ENCODE results near the gene RAB31. TPM values are rescaled to one million over a fixed set of nuclear protein-coding genes. Genes with fewer than 3 reads are reported as not detected.
A peak's percentile ranks its signal among the peaks of the same experiment; 100 is the strongest.

Gene RAB31
- polyA plus RNA-seq, 1 donor (not counting 4 experiments of a cell fraction or from before 2014, with no cell fraction given) = 47.0 TPM

- TF ChIP-seq EZH2 (IDR thresholded peaks at IDR 0.05; ENCODE audit: low read length) (no peak), CTCF (optimal IDR thresholded peaks at IDR 0.05 in 1 of 3, IDR thresholded peaks at IDR 0.05 in 1 of 3, conservative IDR thresholded peaks at IDR 0.05 in 1 of 3; ENCODE audit: extremely low read depth in 1 of 3, insufficient read depth in 2 of 3, low read length in 3 of 3) (no peak)
- no peak overlapping the region for H3K4me2 ChIP-seq (ENCODE audit: control insufficient read depth, extremely low read depth, insufficient read depth, low read depth, low read length)
- no peaks in the 10 kb centered on the region for H3K36me3 ChIP-seq (ENCODE audit: control insufficient read depth in 2 of 2, extremely low read depth in 1 of 2, insufficient read depth in 2 of 2, low read length in 2 of 2)
- H3K4me3 ChIP-seq (ENCODE audit: control insufficient read depth in 2 of 3, extremely low read depth in 1 of 3, insufficient read depth in 2 of 3, low read depth in 1 of 3, low read length in 3 of 3) = no peak overlapping the region
- H3K79me2 ChIP-seq (ENCODE audit: control insufficient read depth, insufficient read depth, low read length) = peaks cover 6% of the 10 kb centered on the region
- peaks cover 46% of the 10 kb centered on the region for H3K4me1 ChIP-seq (ENCODE audit: control insufficient read depth, extremely low read depth, insufficient read depth, low read length)
- no peaks in the 10 kb centered on the region for H3K9me1 ChIP-seq (ENCODE audit: control insufficient read depth, extremely low read depth, insufficient read depth, low read length)
- dilution Hi-C loops (cut with MboI; ENCODE audit: extremely low pct_ligation_motif_present, low sequenced_read_pairs) = no loop called here
- H4K20me1 ChIP-seq (ENCODE audit: control insufficient read depth, extremely low read depth, insufficient read depth, low read length) = no peaks in the 10 kb centered on the region
- no peaks in the 10 kb centered on the region for H3K9me3 ChIP-seq (ENCODE audit: control insufficient read depth, low read depth, low read length)
- H2AFZ ChIP-seq (ENCODE audit: control insufficient read depth, low read length) = no peak overlapping the region
- no peak for DNase-seq (ENCODE audit: low read depth, low spot score)
- no peaks in the 10 kb centered on the region for H3K27me3 ChIP-seq (ENCODE audit: control insufficient read depth, extremely low read depth, insufficient read depth, low read length)
- no peak overlapping the region for H3K27ac ChIP-seq (ENCODE audit: control insufficient read depth, insufficient read depth, low read length)
- H3K9ac ChIP-seq (ENCODE audit: control insufficient read depth, extremely low read depth, insufficient read depth, low read length) = no peak overlapping the region
- no peak for FAIRE-seq
Measured at GRCh38 chr18:9832871-9833270, 124.8 kb downstream of the RAB31 start.

- DNase-seq (ENCODE audit: low read depth, low spot score) (no peak), FAIRE-seq (no peak)
- H3K9me3 ChIP-seq (ENCODE audit: control insufficient read depth, low read depth, low read length) = no peaks in the 10 kb centered on the region
- dilution Hi-C loops (cut with MboI; ENCODE audit: extremely low pct_ligation_motif_present, low sequenced_read_pairs) = no loop called here
- peak overlapping the region in 1 of 3 experiments; percentile 44 for H3K4me3 ChIP-seq (ENCODE audit: control insufficient read depth in 2 of 3, extremely low read depth in 1 of 3, insufficient read depth in 2 of 3, low read depth in 1 of 3, low read length in 3 of 3)
- peaks cover 0 to 4% of the 10 kb centered on the region in 2 experiments for H3K36me3 ChIP-seq (ENCODE audit: control insufficient read depth in 2 of 2, extremely low read depth in 1 of 2, insufficient read depth in 2 of 2, low read length in 2 of 2)
- H2AFZ ChIP-seq (ENCODE audit: control insufficient read depth, low read length) = no peak overlapping the region
- H3K27ac ChIP-seq (ENCODE audit: control insufficient read depth, insufficient read depth, low read length) = peak overlapping the region; percentile 91
- peak overlapping the region; percentile 93 for H3K4me2 ChIP-seq (ENCODE audit: control insufficient read depth, extremely low read depth, insufficient read depth, low read depth, low read length)
- peaks cover 6% of the 10 kb centered on the region for H3K79me2 ChIP-seq (ENCODE audit: control insufficient read depth, insufficient read depth, low read length)
- H4K20me1 ChIP-seq (ENCODE audit: control insufficient read depth, extremely low read depth, insufficient read depth, low read length) = no peaks in the 10 kb centered on the region
- no peaks in the 10 kb centered on the region for H3K27me3 ChIP-seq (ENCODE audit: control insufficient read depth, extremely low read depth, insufficient read depth, low read length)
- TF ChIP-seq CTCF (optimal IDR thresholded peaks at IDR 0.05 in 1 of 3, IDR thresholded peaks at IDR 0.05 in 1 of 3, conservative IDR thresholded peaks at IDR 0.05 in 1 of 3; ENCODE audit: extremely low read depth in 1 of 3, insufficient read depth in 2 of 3, low read length in 3 of 3) (no peak), EZH2 (IDR thresholded peaks at IDR 0.05; ENCODE audit: low read length) (no peak)
- H3K9ac ChIP-seq (ENCODE audit: control insufficient read depth, extremely low read depth, insufficient read depth, low read length) = no peak overlapping the region
- H3K9me1 ChIP-seq (ENCODE audit: control insufficient read depth, extremely low read depth, insufficient read depth, low read length) = no peaks in the 10 kb centered on the region
- H3K4me1 ChIP-seq (ENCODE audit: control insufficient read depth, extremely low read depth, insufficient read depth, low read length) = peaks cover 42% of the 10 kb centered on the region
Measured at GRCh38 chr18:9834551-9834950, 126.5 kb downstream of the RAB31 start.

Data from keratinocyte (primary cell).